ENCODE measurements around the gene QPRT. TPM values are rescaled to one million over a fixed set of nuclear protein-coding genes. Genes with fewer than 3 reads are reported as not detected.
"Not testable (repeated sequence)": the region's sequence is repeated elsewhere in the genome, so short reads cannot be mapped to it uniquely, and the experiment has no call there.

The QPRT gene
- total RNA-seq, 1 donor from 2014 or later = 85.9 TPM

DNA sequence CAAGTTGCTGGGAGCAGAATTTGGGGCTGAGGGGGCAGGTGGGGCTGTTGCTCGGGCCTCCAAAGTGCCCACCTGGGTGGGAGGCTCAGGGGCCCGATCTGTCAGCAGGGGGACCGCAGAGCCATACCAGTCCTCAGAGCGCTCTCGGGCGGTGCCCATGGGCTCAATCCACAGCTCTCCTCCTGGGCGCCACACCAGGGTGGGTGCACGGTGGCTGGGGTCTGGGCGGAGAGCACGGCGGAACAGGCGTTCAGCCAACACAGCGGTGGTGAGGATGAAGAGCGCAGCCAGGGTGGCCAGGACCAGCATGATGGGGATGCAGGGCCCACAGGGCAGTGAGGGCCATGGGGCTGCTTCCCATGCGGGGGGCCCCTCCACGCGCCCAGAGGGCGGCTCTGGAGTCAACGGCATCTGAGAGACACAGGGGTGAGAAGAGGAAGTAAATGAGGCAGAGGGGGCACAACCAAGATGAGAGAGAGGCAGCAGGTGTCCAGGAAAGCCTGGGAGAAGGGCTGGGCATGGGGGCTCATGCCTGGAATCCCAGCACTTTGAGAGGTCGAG is 65.6 kb downstream of the QPRT start:
- no peaks in the 10 kb centered on the region for H3K4me1 Mint-ChIP-seq (ENCODE audit: low read depth, unreplicated experiment)
- Histone ChIP-seq H2AFZ (ENCODE audit: low read depth, low read length) (no peak overlapping the region), H4K20me1 (ENCODE audit: insufficient read depth, low read length) (no peaks in the 10 kb centered on the region), H3K4me3 (ENCODE audit: insufficient read depth, low read depth, low read length) (no peak overlapping the region), H3K27me3 (ENCODE audit: insufficient read depth, low read length) (peaks cover 5% of the 10 kb centered on the region), H3K9ac (ENCODE audit: low read length) (no peak overlapping the region), H3K9me3 (ENCODE audit: insufficient read depth, low read depth, low read length) (no peaks in the 10 kb centered on the region), H3K4me1 (ENCODE audit: insufficient read depth, low read length) (no peaks in the 10 kb centered on the region), H3K27ac (ENCODE audit: low read depth, low read length) (no peak overlapping the region), H3K4me2 (ENCODE audit: low read length) (no peak overlapping the region), H3K79me2 (ENCODE audit: insufficient read depth, low read length) (no peaks in the 10 kb centered on the region), H3K36me3 (ENCODE audit: insufficient read depth, low read length) (no peaks in the 10 kb centered on the region)
- H3K9me3 Mint-ChIP-seq (ENCODE audit: unreplicated experiment) = no peaks in the 10 kb centered on the region
- no peak for TF ChIP-seq EZH2 (IDR thresholded peaks at IDR 0.05; ENCODE audit: insufficient read depth, low read length)
- TF ChIP-seq, protein P1, sequence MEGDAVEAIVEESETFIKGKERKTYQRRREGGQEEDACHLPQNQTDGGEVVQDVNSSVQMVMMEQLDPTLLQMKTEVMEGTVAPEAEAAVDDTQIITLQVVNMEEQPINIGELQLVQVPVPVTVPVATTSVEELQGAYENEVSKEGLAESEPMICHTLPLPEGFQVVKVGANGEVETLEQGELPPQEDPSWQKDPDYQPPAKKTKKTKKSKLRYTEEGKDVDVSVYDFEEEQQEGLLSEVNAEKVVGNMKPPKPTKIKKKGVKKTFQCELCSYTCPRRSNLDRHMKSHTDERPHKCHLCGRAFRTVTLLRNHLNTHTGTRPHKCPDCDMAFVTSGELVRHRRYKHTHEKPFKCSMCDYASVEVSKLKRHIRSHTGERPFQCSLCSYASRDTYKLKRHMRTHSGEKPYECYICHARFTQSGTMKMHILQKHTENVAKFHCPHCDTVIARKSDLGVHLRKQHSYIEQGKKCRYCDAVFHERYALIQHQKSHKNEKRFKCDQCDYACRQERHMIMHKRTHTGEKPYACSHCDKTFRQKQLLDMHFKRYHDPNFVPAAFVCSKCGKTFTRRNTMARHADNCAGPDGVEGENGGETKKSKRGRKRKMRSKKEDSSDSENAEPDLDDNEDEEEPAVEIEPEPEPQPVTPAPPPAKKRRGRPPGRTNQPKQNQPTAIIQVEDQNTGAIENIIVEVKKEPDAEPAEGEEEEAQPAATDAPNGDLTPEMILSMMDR (IDR thresholded peaks at IDR 0.05; ENCODE audit: insufficient read depth, low read depth, low read length) = no peak
- FAIRE-seq (no peak), DNase-seq (ENCODE audit: low read depth) (no peak)
- H3K27ac Mint-ChIP-seq (ENCODE audit: unreplicated experiment) = no peak overlapping the region
- peaks cover 20% of the 10 kb centered on the region for H3K27me3 Mint-ChIP-seq (ENCODE audit: low read depth, unreplicated experiment)
- H3K36me3 Mint-ChIP-seq (ENCODE audit: low read depth, unreplicated experiment) = no peaks in the 10 kb centered on the region
- H3K4me3 Mint-ChIP-seq (ENCODE audit: unreplicated experiment) = no peak overlapping the region

DNA sequence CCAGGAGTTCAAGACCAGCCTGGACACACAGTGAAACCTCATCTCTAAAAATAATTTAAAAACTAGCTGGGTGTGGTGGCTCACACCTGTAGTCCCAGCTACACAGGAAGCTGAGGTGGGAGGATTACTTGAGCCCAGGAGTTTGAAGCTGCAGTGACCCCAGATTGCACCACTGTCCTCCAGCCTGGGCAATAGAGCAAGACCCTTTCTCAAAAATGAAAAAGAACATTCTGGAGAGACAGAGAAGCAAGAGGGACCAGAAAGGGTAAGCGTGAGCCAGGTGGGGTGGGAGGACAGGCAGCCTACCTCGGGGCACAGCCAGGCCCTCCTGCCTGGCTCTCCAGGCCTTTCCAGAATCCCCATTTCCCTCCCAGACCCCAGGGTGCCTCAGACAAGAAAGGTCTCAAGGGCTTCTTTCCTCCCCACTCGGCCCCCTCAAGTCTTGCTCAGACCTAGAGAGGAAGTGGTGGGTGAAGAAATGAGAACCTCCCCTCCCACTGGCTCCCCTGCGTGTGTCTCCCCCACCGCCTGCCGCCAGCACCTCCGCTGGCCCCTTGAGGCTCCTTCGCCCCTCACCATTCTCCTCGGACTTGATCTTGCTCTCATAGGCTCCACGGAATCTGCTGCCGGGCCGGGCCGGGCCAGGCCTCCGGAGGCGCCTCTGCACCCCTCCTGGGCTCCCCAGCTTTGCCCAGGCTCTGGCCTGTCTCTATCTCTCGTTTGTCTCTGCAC is 66.3 kb downstream of the QPRT start:
- Mint-ChIP-seq H3K27me3 (ENCODE audit: low read depth, unreplicated experiment) (peaks cover 17% of the 10 kb centered on the region), H3K9me3 (ENCODE audit: unreplicated experiment) (no peaks in the 10 kb centered on the region), H3K36me3 (ENCODE audit: low read depth, unreplicated experiment) (no peaks in the 10 kb centered on the region), H3K27ac (ENCODE audit: unreplicated experiment) (no peak overlapping the region), H3K4me1 (ENCODE audit: low read depth, unreplicated experiment) (no peaks in the 10 kb centered on the region), H3K4me3 (ENCODE audit: unreplicated experiment) (no peak overlapping the region)
- no peak overlapping the region for H2AFZ ChIP-seq (ENCODE audit: low read depth, low read length)
- FAIRE-seq (no peak), DNase-seq (ENCODE audit: low read depth) (no peak)
- no peak overlapping the region for H3K27ac ChIP-seq (ENCODE audit: low read depth, low read length)
- no peak overlapping the region for H3K4me3 ChIP-seq (ENCODE audit: insufficient read depth, low read depth, low read length)
- TF ChIP-seq, protein P1 (IDR thresholded peaks at IDR 0.05; ENCODE audit: insufficient read depth, low read depth, low read length) = no peak
- H3K9ac ChIP-seq (ENCODE audit: low read length) = no peak overlapping the region
- H4K20me1 ChIP-seq (ENCODE audit: insufficient read depth, low read length) = no peaks in the 10 kb centered on the region
- no peaks in the 10 kb centered on the region for H3K9me3 ChIP-seq (ENCODE audit: insufficient read depth, low read depth, low read length)
- peaks cover 4% of the 10 kb centered on the region for H3K27me3 ChIP-seq (ENCODE audit: insufficient read depth, low read length)
- no peaks in the 10 kb centered on the region for H3K36me3 ChIP-seq (ENCODE audit: insufficient read depth, low read length)
- H3K4me2 ChIP-seq (ENCODE audit: low read length) = no peak overlapping the region
- H3K79me2 ChIP-seq (ENCODE audit: insufficient read depth, low read length) = no peaks in the 10 kb centered on the region
- H3K4me1 ChIP-seq (ENCODE audit: insufficient read depth, low read length) = no peaks in the 10 kb centered on the region

DNA sequence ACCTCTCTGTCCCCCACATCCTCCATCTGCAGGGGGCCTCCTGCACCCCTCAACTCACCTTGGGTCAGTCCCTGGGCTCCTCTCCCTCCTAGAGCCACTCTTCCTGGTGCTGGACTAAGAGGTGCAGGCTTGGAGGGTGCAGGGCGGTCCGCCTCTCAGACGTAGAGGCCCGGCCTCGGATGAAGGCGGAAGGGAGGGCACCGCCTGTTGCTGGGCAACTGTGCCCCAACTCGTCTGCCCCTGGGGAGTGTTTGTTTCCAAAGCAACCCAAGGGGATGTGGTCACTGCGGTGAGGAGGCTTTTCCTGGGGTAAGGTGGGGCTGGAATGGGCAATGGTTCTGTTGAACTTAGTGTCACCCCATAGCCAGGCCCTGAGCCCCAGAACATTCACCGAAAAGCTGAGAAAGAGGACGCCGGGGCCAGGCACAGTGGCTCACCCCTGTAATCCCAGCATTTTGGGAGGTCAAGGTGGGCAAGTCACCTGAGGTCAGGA is 66.9 kb downstream of the QPRT start, which contains the start of gene C16orf54:
TSS of gene C16orf54 (minus strand) at position 138 of the 493 bp plus-strand sequence. CDS start 1,039 bp downstream, outside the sequence.
- no peak within 1 kb of the TSS for H3K4me3 Mint-ChIP-seq (ENCODE audit: unreplicated experiment)
- peaks cover 3% of the 10 kb centered on the region for H3K27me3 ChIP-seq (ENCODE audit: insufficient read depth, low read length)
- H4K20me1 ChIP-seq (ENCODE audit: insufficient read depth, low read length) = no peaks in the 10 kb centered on the region
- H3K4me1 Mint-ChIP-seq (ENCODE audit: low read depth, unreplicated experiment) = no peaks in the 10 kb centered on the region
- no peak for DNase-seq (ENCODE audit: low read depth)
- no peak within 1 kb of the TSS for H3K27ac Mint-ChIP-seq (ENCODE audit: unreplicated experiment)
- no peaks in the 10 kb centered on the region for H3K79me2 ChIP-seq (ENCODE audit: insufficient read depth, low read length)
- no peak within 1 kb of the TSS for H3K4me3 ChIP-seq (ENCODE audit: insufficient read depth, low read depth, low read length)
- H3K9ac ChIP-seq (ENCODE audit: low read length) = no peak within 1 kb of the TSS
- no peaks in the 10 kb centered on the region for H3K4me1 ChIP-seq (ENCODE audit: insufficient read depth, low read length)
- H3K27me3 Mint-ChIP-seq (ENCODE audit: low read depth, unreplicated experiment) = peaks cover 16% of the 10 kb centered on the region
- H3K36me3 Mint-ChIP-seq (ENCODE audit: low read depth, unreplicated experiment) = no peaks in the 10 kb centered on the region
- TF ChIP-seq, protein P1 (IDR thresholded peaks at IDR 0.05; ENCODE audit: insufficient read depth, low read depth, low read length) = no peak
- TF ChIP-seq EZH2 (IDR thresholded peaks at IDR 0.05; ENCODE audit: insufficient read depth, low read length) = no peak
- H3K4me2 ChIP-seq (ENCODE audit: low read length) = no peak within 1 kb of the TSS
- no peak within 1 kb of the TSS for H2AFZ ChIP-seq (ENCODE audit: low read depth, low read length)
- H3K9me3 Mint-ChIP-seq (ENCODE audit: unreplicated experiment) = no peaks in the 10 kb centered on the region
- H3K9me3 ChIP-seq (ENCODE audit: insufficient read depth, low read depth, low read length) = no peaks in the 10 kb centered on the region
- FAIRE-seq = no peak
- H3K36me3 ChIP-seq (ENCODE audit: insufficient read depth, low read length) = no peaks in the 10 kb centered on the region
- H3K27ac ChIP-seq (ENCODE audit: low read depth, low read length) = no peak within 1 kb of the TSS

DNA sequence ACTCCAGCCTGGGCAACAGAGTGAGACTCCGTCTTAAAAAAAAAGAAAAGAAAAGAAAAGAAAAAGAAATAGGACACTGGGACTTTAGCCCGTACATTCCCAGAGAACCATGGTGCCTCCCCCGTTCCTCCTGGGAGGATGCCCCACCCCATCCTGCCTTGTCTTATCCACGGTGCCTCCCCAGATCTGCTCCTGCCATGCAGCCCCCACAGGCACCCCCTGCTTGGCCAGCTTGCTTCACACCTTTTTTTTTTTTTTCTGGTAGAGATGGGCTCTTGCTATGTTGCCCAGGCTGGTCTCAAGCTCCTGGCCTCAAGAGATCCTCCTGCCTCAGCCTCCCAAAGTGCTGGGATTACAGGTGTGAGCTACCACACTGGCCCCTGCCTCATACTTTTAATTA is 67.5 kb downstream of the QPRT start:
- not testable (repeated sequence) for H3K9me3 ChIP-seq (ENCODE audit: insufficient read depth, low read depth, low read length); H3K9me3 Mint-ChIP-seq (ENCODE audit: unreplicated experiment); H3K4me3 ChIP-seq (ENCODE audit: insufficient read depth, low read depth, low read length); H3K9ac ChIP-seq (ENCODE audit: low read length); H2AFZ ChIP-seq (ENCODE audit: low read depth, low read length); H4K20me1 ChIP-seq (ENCODE audit: insufficient read depth, low read length); H3K79me2 ChIP-seq (ENCODE audit: insufficient read depth, low read length); H3K27ac ChIP-seq (ENCODE audit: low read depth, low read length); FAIRE-seq; H3K4me3 Mint-ChIP-seq (ENCODE audit: unreplicated experiment); H3K4me1 ChIP-seq (ENCODE audit: insufficient read depth, low read length); H3K36me3 Mint-ChIP-seq (ENCODE audit: low read depth, unreplicated experiment); H3K27ac Mint-ChIP-seq (ENCODE audit: unreplicated experiment); H3K4me1 Mint-ChIP-seq (ENCODE audit: low read depth, unreplicated experiment); H3K36me3 ChIP-seq (ENCODE audit: insufficient read depth, low read length); H3K4me2 ChIP-seq (ENCODE audit: low read length); DNase-seq (ENCODE audit: low read depth); H3K27me3 ChIP-seq (ENCODE audit: insufficient read depth, low read length)
- peaks cover 11% of the 10 kb centered on the region for H3K27me3 Mint-ChIP-seq (ENCODE audit: low read depth, unreplicated experiment)
